Transverse colon (tissue), 4 donors: ENCODE results near the gene RASA4.
"Not testable (repeated sequence)": the region's sequence is repeated elsewhere in the genome, so short reads cannot be mapped to it uniquely, and the experiment has no call there.

Experiments
- CTCF ChIP-seq, 5 experiments: fragments of 200-600 bp in 3 of 5; fragments of 450-650 bp in 2 of 5; sonication (generic) in 3 of 5; IDR thresholded peaks; 1 replicate in 2 of 5; 2 replicates in 3 of 5; pipeline ENCODE4 v1.5.1; 2016 to 2017; ENCODE audit warnings: antibody characterized with exemption in 5 of 5, inconsistent platforms in 3 of 5, mild to moderate bottlenecking in 2 of 5, moderate library complexity in 1 of 5
- EP300 ChIP-seq: sonication (generic); formaldehyde crosslinking; IDR thresholded peaks from one replicate; pipeline ENCODE4 v1.6.1; 2017; ENCODE audit warnings: antibody characterized with exemption, low read depth
- POLR2A ChIP-seq: fragments of 450-650 bp; IDR thresholded peaks from one replicate; pipeline ENCODE4 v1.6.1; 2016; ENCODE audit warnings: antibody characterized with exemption, mild to moderate bottlenecking, moderate library complexity
- POLR2AphosphoS5 ChIP-seq, 3 donors: sonication (generic); formaldehyde crosslinking; IDR thresholded peaks; one replicate each; pipeline ENCODE4 v1.6.1; 2016; ENCODE audit warnings: antibody characterized with exemption in 3 of 3

- TF ChIP-seq CTCF (IDR thresholded peaks at IDR 0.05); POLR2A; POLR2AphosphoS5 (IDR thresholded peaks at IDR 0.05); EP300: not testable (repeated sequence)
Observed at GRCh38 chr7:102615930-102616329, 626 bp downstream of the RASA4 start.
